HepG2 (cell line): Measurements from ENCODE around the gene PRSS36. TPM values are rescaled to one million over a fixed set of nuclear protein-coding genes. Genes with fewer than 3 reads are reported as not detected.

ENCODE experiments used
- AKAP8 ChIP-seq: sonication (generic); formaldehyde crosslinking; IDR thresholded peaks from 2 replicates; pipeline ENCODE4 v1.5.1; 2020; ENCODE audit warnings: mild to moderate bottlenecking, missing genetic modification reagents
- CHD4 ChIP-seq: fragments of 200-600 bp; sonication (generic); IDR thresholded peaks from 2 replicates; pipeline ENCODE4 v1.7.0; 2017; ENCODE audit warnings: mild to moderate bottlenecking, low read length, borderline replicate concordance
- JARID2 ChIP-seq: sonication (generic); formaldehyde crosslinking; IDR thresholded peaks from 2 replicates; pipeline ENCODE4 v1.8.1; 2023; ENCODE audit warnings: missing genetic modification reagents, inconsistent platforms; ENCODE audit not compliant: insufficient replicate concordance
- PRDM10 ChIP-seq: sonication (generic); formaldehyde crosslinking; IDR thresholded peaks from 2 replicates; pipeline ENCODE4 v1.4.0; 2020; ENCODE audit warnings: low read depth, missing genetic modification reagents
- REPIN1 ChIP-seq: sonication (generic); formaldehyde crosslinking; IDR thresholded peaks from 2 replicates; pipeline ENCODE4 v1.8.0; 2022; ENCODE audit warnings: missing genetic modification reagents, low read depth, mild to moderate bottlenecking, borderline replicate concordance
- TEAD2 ChIP-seq: sonication (generic); formaldehyde crosslinking; IDR thresholded peaks from 2 replicates; pipeline ENCODE4 v1.9.0; 2021; ENCODE audit warnings: missing genetic modification reagents
- ZNF124 ChIP-seq: sonication (generic); formaldehyde crosslinking; IDR thresholded peaks from 2 replicates; pipeline ENCODE4 v1.4.0; 2020; ENCODE audit warnings: missing genetic modification reagents
- ZNF17 ChIP-seq: sonication (generic); formaldehyde crosslinking; IDR thresholded peaks from 2 replicates; pipeline ENCODE4 v1.5.0; 2020; ENCODE audit warnings: mild to moderate bottlenecking, missing genetic modification reagents
- ZNF253 ChIP-seq: sonication (generic); formaldehyde crosslinking; IDR thresholded peaks from 2 replicates; pipeline ENCODE4 v1.8.0; 2022; ENCODE audit warnings: mild to moderate bottlenecking, missing genetic modification reagents, borderline replicate concordance
- ZNF510 ChIP-seq: sonication (generic); formaldehyde crosslinking; IDR thresholded peaks from 2 replicates; pipeline ENCODE4 v1.4.0; 2020; ENCODE audit warnings: low read depth, mild to moderate bottlenecking, missing genetic modification reagents
- ZNF790 ChIP-seq: sonication (generic); formaldehyde crosslinking; IDR thresholded peaks from 2 replicates; pipeline ENCODE4 v1.8.0; 2022; ENCODE audit warnings: missing genetic modification reagents, mild to moderate bottlenecking, borderline replicate concordance
- polyA plus RNA-seq, 8 experiments: library from polyadenylated mRNA; depleted of rRNA in 3 of 8; stranded (reverse) in 7 of 8; unstranded in 1 of 8; fragments of >200 nt; fragmentation: Illumina TruSeq in 4 of 8; extraction: Trizol in 4 of 8; gene quantifications; 2 replicates each; pipeline versions ENCODE4 v1.2.1 to v1.2.3, GENCODE V29; 2011 to 2016; ENCODE audit warnings: low read depth in 4 of 8, missing spikeins in 1 of 8, mixed read lengths in 1 of 8; ENCODE audit not compliant: insufficient read depth in 1 of 8
- total RNA-seq, 5 experiments: library from RNA; depleted of rRNA; stranded (reverse); fragments of >200 nt; fragmentation: Illumina TruSeq; extraction: Trizol; gene quantifications; 2 replicates each; pipeline ENCODE4 v1.2.3, GENCODE V29; 2016; ENCODE audit warnings: low read depth in 1 of 5
- TF ChIP-seq, protein P1 (sequence below): sonication (generic); formaldehyde crosslinking; IDR thresholded peaks from 2 replicates; pipeline ENCODE4 v1.4.0; 2020; ENCODE audit warnings: missing genetic modification reagents
- TF ChIP-seq, protein P2 (sequence below), 2 experiments: IDR thresholded peaks; 2 replicates each; pipeline ENCODE4 v1.6.1; 2011 to 2012; ENCODE audit warnings: low read length in 2 of 2, borderline replicate concordance in 1 of 2, low read depth in 1 of 2, mild to moderate bottlenecking in 1 of 2, moderate library complexity in 1 of 2

Gene PRSS36
- total and polyA plus RNA-seq, 2 of the 13 experiments (the other 11 are each of a cell fraction or from before 2014, with no cell fraction given) = 1.5 to 2.1 TPM

- TF ChIP-seq REPIN1 (CRISPR knock-in tag) (peak; percentile 70), PRDM10 (CRISPR knock-in tag) (peak; percentile 87), ZNF17 (CRISPR knock-in tag) (no peak), ZNF510 (0 out of 2 replicates have a peak, but pooled peaks have one; percentile 22), AKAP8 (CRISPR knock-in tag) (no peak), CHD4 (no peak), TEAD2 (CRISPR knock-in tag) (peak; percentile 44; the same call in 1 of the 2 replicates), JARID2 (CRISPR knock-in tag) (peak; percentile 37), ZNF124 (CRISPR knock-in tag) (peak; percentile 69; the same call in 1 of the 2 replicates), ZNF790 (CRISPR knock-in tag) (no peak), ZNF253 (CRISPR knock-in tag) (peak; percentile 71; the same call in 1 of the 2 replicates)
- TF ChIP-seq, protein P1, sequence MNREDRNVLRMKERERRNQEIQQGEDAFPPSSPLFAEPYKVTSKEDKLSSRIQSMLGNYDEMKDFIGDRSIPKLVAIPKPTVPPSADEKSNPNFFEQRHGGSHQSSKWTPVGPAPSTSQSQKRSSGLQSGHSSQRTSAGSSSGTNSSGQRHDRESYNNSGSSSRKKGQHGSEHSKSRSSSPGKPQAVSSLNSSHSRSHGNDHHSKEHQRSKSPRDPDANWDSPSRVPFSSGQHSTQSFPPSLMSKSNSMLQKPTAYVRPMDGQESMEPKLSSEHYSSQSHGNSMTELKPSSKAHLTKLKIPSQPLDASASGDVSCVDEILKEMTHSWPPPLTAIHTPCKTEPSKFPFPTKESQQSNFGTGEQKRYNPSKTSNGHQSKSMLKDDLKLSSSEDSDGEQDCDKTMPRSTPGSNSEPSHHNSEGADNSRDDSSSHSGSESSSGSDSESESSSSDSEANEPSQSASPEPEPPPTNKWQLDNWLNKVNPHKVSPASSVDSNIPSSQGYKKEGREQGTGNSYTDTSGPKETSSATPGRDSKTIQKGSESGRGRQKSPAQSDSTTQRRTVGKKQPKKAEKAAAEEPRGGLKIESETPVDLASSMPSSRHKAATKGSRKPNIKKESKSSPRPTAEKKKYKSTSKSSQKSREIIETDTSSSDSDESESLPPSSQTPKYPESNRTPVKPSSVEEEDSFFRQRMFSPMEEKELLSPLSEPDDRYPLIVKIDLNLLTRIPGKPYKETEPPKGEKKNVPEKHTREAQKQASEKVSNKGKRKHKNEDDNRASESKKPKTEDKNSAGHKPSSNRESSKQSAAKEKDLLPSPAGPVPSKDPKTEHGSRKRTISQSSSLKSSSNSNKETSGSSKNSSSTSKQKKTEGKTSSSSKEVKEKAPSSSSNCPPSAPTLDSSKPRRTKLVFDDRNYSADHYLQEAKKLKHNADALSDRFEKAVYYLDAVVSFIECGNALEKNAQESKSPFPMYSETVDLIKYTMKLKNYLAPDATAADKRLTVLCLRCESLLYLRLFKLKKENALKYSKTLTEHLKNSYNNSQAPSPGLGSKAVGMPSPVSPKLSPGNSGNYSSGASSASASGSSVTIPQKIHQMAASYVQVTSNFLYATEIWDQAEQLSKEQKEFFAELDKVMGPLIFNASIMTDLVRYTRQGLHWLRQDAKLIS (CRISPR knock-in tag) = 0 out of 2 replicates have a peak, but pooled peaks have one; percentile 42
- TF ChIP-seq, protein P2, sequence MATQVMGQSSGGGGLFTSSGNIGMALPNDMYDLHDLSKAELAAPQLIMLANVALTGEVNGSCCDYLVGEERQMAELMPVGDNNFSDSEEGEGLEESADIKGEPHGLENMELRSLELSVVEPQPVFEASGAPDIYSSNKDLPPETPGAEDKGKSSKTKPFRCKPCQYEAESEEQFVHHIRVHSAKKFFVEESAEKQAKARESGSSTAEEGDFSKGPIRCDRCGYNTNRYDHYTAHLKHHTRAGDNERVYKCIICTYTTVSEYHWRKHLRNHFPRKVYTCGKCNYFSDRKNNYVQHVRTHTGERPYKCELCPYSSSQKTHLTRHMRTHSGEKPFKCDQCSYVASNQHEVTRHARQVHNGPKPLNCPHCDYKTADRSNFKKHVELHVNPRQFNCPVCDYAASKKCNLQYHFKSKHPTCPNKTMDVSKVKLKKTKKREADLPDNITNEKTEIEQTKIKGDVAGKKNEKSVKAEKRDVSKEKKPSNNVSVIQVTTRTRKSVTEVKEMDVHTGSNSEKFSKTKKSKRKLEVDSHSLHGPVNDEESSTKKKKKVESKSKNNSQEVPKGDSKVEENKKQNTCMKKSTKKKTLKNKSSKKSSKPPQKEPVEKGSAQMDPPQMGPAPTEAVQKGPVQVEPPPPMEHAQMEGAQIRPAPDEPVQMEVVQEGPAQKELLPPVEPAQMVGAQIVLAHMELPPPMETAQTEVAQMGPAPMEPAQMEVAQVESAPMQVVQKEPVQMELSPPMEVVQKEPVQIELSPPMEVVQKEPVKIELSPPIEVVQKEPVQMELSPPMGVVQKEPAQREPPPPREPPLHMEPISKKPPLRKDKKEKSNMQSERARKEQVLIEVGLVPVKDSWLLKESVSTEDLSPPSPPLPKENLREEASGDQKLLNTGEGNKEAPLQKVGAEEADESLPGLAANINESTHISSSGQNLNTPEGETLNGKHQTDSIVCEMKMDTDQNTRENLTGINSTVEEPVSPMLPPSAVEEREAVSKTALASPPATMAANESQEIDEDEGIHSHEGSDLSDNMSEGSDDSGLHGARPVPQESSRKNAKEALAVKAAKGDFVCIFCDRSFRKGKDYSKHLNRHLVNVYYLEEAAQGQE (IDR thresholded peaks at IDR 0.05; ENCODE audit: borderline replicate concordance in 1 of 2, low read depth in 1 of 2, low read length in 2 of 2) = peak in 1 of 2 experiments; percentile 59; a peak in 1 of 4 replicates
These were observed 55.3 kb downstream of the PRSS36 start, which contains the start of gene VKORC1 (continued) for GRCh38 chr16:31094424-31095120.
